BJ (cell line): ENCODE measurements around the gene PLEKHG3. TPM values are rescaled to one million over a fixed set of nuclear protein-coding genes. Genes with fewer than 3 reads are reported as not detected.

Experiments used
- CTCF ChIA-PET: fragments of 350-600 bp; formaldehyde crosslinking; extraction: SDS; loops from one replicate; lab custom pipeline; 2021; ENCODE audit warnings: antibody characterized with exemption, inconsistent platforms; lab: Yijun Ruan, JAX
- POLR2A ChIA-PET: fragments of 300-600 bp; sonication (Branson Sonifier 250); formaldehyde crosslinking; extraction: SDS; loops from one replicate; lab custom pipeline; 2021; ENCODE audit warnings: antibody characterized with exemption; lab: Charles Lee
- DNase-seq: peaks from one replicate; pipeline ENCODE4 v3.0.0-alpha.2; 2011; ENCODE audit warnings: low read depth
- H3K27me3 ChIP-seq: 2 replicates; pipeline ENCODE4 v1.6.0; 2011; ENCODE audit warnings: low read length; ENCODE audit not compliant: control insufficient read depth, insufficient read depth
- H3K36me3 ChIP-seq: 2 replicates; pipeline ENCODE4 v1.5.1; 2011; ENCODE audit warnings: low read length; ENCODE audit not compliant: control insufficient read depth, insufficient read depth
- H3K4me3 ChIP-seq: 2 replicates; pipeline ENCODE4 v1.5.1; 2011; ENCODE audit warnings: low read depth, mild to moderate bottlenecking, control low read depth, low read length
- polyA plus RNA-seq: library from polyadenylated mRNA; depleted of rRNA; stranded (reverse); fragments of >200 nt; gene quantifications from 2 replicates; pipeline ENCODE4 v1.2.3, GENCODE V29; 2011
- TF ChIP-seq, protein P1 (sequence below): IDR thresholded peaks from 2 replicates; pipeline ENCODE4 v1.5.1; 2011; ENCODE audit warnings: low read depth, mild to moderate bottlenecking, control low read depth, inconsistent platforms, low read length, moderate library complexity; ENCODE audit not compliant: insufficient read depth

The PLEKHG3 gene
- polyA plus RNA-seq, 1 experiment, result 12.4 TPM

- no peak for DNase-seq
- no peaks in the 10 kb centered on the region for H3K27me3 ChIP-seq
- TF ChIP-seq, protein P1, sequence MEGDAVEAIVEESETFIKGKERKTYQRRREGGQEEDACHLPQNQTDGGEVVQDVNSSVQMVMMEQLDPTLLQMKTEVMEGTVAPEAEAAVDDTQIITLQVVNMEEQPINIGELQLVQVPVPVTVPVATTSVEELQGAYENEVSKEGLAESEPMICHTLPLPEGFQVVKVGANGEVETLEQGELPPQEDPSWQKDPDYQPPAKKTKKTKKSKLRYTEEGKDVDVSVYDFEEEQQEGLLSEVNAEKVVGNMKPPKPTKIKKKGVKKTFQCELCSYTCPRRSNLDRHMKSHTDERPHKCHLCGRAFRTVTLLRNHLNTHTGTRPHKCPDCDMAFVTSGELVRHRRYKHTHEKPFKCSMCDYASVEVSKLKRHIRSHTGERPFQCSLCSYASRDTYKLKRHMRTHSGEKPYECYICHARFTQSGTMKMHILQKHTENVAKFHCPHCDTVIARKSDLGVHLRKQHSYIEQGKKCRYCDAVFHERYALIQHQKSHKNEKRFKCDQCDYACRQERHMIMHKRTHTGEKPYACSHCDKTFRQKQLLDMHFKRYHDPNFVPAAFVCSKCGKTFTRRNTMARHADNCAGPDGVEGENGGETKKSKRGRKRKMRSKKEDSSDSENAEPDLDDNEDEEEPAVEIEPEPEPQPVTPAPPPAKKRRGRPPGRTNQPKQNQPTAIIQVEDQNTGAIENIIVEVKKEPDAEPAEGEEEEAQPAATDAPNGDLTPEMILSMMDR, result no peak
- POLR2A ChIA-PET, result no interaction called here
- CTCF ChIA-PET, result interaction anchor here (1.0 kb wide), 1 partner anchor 11 kb away, joined by 3 read pairs; no protein-coding TSS in a partner anchor
- peaks cover 18% of the 10 kb centered on the region for H3K36me3 ChIP-seq
- H3K4me3 ChIP-seq, result no peak overlapping the region
Measured at GRCh38 chr14:64736271-64737169, 32.3 kb downstream of the PLEKHG3 start.

GRCh38 chr14:64737391-64738280, 33.4 kb downstream of the PLEKHG3 start:
- CTCF ChIA-PET, result interaction anchor here (1.1 kb wide), 1 partner anchor 102 kb away, joined by 3 read pairs; no protein-coding TSS in a partner anchor
- POLR2A ChIA-PET, result no interaction called here

DNA sequence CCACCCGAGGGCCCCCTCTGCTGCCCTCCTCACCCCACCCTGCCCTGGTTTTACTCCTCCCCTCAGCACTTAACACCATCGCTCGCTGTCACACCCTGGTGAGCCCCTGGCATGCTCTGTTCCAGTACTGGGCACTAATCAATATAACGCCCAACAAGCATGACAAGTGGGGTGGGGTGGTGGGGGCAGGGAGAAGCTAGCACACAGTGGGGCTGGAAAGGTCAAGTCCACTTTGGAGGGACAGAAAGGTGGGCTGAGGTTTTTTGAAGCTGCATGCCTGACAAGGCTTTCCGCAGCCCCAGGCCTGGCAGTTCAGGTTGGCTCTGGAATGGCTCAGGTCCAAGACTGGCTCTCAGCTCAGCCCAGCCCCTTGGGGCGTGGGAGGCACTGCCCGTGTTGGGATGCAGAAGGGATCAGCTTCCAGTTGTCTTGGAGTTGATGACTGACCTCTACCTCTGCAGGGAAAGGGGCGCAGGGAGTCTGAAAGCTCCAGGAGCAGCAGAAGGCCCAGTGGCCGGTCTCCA, 34.1 kb downstream of the PLEKHG3 start:
- no peak for DNase-seq
- peaks cover 25% of the 10 kb centered on the region for H3K36me3 ChIP-seq
- ChIA-PET CTCF (interaction anchor here (1.1 kb wide), 1 partner anchor 103 kb away, joined by 3 read pairs; no protein-coding TSS in a partner anchor), POLR2A (no interaction called here)
- no peak overlapping the region for H3K4me3 ChIP-seq
- TF ChIP-seq, protein P1, result no peak
- H3K27me3 ChIP-seq, result no peaks in the 10 kb centered on the region

More at GRCh38 chr14:64737391-64738280, 33.4 kb downstream of the PLEKHG3 start:
- DNase-seq, result no peak
- Histone ChIP-seq H3K4me3 (no peak overlapping the region), H3K36me3 (peaks cover 23% of the 10 kb centered on the region), H3K27me3 (no peaks in the 10 kb centered on the region)
- TF ChIP-seq, protein P1, result no peak

DNA sequence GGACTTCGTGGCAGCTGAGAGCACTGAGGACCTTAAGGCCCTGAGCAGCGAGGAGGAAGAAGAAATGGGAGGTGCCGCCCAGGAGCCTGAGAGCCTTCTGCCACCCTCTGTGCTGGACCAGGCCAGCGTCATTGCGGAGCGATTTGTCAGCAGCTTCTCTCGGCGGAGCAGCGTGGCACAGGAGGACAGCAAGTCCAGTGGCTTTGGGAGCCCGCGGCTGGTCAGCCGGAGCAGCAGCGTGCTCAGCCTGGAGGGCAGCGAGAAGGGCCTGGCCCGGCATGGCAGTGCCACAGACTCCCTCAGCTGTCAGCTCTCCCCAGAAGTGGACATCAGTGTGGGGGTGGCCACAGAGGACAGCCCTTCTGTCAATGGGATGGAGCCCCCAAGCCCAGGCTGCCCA, 37.0 kb downstream of the PLEKHG3 start:
- H3K36me3 ChIP-seq, result peaks cover 26% of the 10 kb centered on the region
- POLR2A ChIA-PET, result no interaction called here
- CTCF ChIA-PET, result interaction anchor here (1.4 kb wide), 1 partner anchor 16 kb away, joined by 5 read pairs; no protein-coding TSS in a partner anchor
- TF ChIP-seq, protein P1, result no peak
- DNase-seq, result no peak
- no peak overlapping the region for H3K4me3 ChIP-seq
- no peaks in the 10 kb centered on the region for H3K27me3 ChIP-seq
